NCI-H345 (cell line): Measurements from ENCODE around the gene UBE4A.

Experiments
- DNase-seq: peaks from one replicate; lab custom pipeline; 2025; lab: John Stamatoyannopoulos, UW

UBE4A gene

DNA sequence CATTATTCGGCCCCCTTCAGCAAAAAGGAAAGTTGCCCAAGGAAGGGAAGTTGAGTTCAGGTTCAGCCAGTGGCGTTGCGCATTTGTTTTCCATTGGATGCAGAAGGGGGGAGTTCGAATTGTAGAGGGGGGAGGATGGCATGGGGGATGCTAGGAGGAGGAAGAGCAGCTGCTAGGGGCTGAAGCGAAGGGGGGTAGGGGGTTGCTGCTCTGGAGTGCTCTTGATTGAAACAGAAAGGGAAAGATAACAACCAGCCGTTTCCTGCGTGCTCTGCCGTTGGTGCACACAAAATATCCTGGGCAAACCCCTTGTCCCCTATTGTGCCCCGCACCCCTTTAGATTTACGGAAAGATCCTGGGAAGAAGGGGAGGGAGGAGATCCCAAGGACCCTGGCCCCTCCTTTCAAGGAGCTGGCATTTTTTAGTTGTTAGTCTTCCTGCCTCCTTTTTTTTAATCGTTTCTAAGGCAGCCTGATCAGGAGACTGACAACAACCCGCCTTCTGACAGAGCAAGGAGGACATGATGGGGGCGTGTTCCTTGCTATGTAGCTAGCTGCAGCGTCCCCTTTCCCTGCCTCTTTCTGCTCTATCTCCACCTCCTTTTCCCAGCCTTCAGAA, 79.0 kb downstream of the UBE4A start:
- DNase-seq: peak; percentile 17

GRCh38 chr11:118439646-118440045, 80.2 kb downstream of the UBE4A start:
- DNase-seq: no peak

DNA sequence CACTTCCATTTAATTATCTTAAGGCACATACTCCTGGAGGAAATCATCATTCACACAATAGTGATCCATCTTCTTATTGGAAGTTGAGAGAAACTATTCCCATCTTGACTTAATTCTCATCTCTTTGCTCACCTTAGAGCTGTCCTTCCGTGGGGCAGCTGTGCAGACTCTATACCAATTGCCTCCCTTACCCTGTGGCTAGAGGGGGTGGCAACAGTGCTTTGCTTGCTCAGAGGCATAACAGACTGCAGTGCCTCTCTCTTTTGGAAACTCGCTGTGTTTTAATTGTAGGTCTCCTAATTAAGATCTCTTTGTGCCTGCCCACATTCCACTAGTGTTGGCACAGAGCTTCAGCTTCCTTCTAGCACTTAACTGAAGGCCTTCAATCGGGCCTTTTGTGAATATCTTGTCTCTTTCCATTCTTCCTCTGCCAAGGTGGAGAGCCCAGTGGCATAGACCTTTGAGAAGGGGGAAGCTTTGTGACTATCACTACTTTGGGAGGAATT, 82.4 kb downstream of the UBE4A start:
- DNase-seq: no peak

DNA sequence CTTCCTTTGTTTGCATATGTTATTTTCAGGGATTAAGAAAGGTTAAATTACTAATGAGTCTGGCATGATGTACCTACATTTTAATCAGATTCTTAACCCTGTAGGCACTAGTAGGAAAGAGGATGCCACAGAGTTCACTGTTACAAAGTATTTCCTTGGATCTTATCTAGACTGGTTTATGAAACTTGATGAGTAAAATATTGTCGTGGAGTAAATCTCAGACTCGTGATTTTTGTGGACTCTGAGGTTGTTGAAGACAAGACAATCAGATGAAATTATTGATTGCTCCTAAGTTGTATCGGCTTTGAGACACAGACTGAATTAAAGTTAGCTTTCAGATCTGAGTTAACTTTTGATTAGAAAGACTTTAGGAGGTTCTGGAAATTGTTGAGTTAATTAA, 82.9 kb downstream of the UBE4A start:
- no peak for DNase-seq

GRCh38 chr11:118442908-118443589, 83.6 kb downstream of the UBE4A start:
- no peak for DNase-seq

GRCh38 chr11:118443590-118444218, 84.3 kb downstream of the UBE4A start:
- DNase-seq: no peak

GRCh38 chr11:118447423-118447822, 88.0 kb downstream of the UBE4A start:
- DNase-seq: no peak

DNA sequence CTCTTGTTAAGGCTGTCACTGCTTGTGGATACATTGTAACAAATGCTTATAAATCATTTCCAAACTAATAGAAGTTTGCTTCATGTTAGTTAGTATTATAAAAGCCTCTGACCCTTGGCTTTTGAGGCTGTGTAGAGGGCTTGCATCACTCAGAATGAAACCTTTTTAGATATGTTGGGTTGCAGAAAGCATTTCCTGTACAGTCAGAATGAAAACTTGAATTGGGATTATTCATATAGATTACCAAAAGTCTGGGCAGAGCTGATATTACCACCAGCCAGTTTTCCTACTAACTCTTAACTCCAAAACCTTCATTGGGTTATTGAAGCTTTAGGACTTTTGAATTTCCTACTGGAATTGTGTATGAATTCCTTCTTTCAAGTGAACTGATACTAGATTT, 88.9 kb downstream of the UBE4A start:
- no peak for DNase-seq
